GM12878 (cell line): ENCODE measurements around the gene C12orf43. TPM values are rescaled to one million over a fixed set of nuclear protein-coding genes. Genes with fewer than 3 reads are reported as not detected.

Experiments
- ATAC-seq: fragments of 200-7000 bp; cut with Tn5 transposase; 3 replicates; pipeline ENCODE4 v1.9.1; 2020; ENCODE audit warnings: mild to moderate bottlenecking, moderate library complexity
- BruUV-seq: library from RNA; stranded (reverse); fragments of 400-500 nt; replicated peaks from 2 replicates; lab custom pipeline; 2021; lab: Mats Ljungman, UMichigan
- CTCF ChIA-PET: fragments of 300-600 bp; sonication (Branson Sonifier 250); formaldehyde crosslinking; extraction: SDS; loops from one replicate; lab custom pipeline; 2021; ENCODE audit warnings: inconsistent platforms; lab: Yijun Ruan, JAX
- POLR2A ChIA-PET: fragments of 350-600 bp; formaldehyde crosslinking; extraction: SDS; loops from one replicate; lab custom pipeline; 2021; ENCODE audit warnings: inconsistent platforms; lab: Charles Lee
- RAD21 ChIA-PET: fragments of 300-600 bp; sonication (Branson Sonifier 250); formaldehyde crosslinking; loops from one replicate; lab custom pipeline; 2023; ENCODE audit warnings: antibody characterized with exemption; ENCODE audit not compliant: unreplicated experiment; lab: Charles Lee
- SMC1A ChIA-PET: fragments of 300-600 bp; sonication (Branson Sonifier 250); formaldehyde crosslinking; loops from one replicate; lab custom pipeline; 2023; ENCODE audit not compliant: unreplicated experiment, uncharacterized antibody; lab: Charles Lee
- DNase-seq: peaks from one replicate; pipeline ENCODE4 v3.0.0-alpha.2; 2011; ENCODE audit warnings: low read depth, low spot score
- FAIRE-seq: peaks from 3 replicates; lab custom pipeline; 2011; peaks lifted over from hg19 to GRCh38; lab: Jason Lieb, UNC
- H2AFZ ChIP-seq: 2 replicates; pipeline ENCODE4 v1.6.0; 2011; ENCODE audit warnings: low read depth, low read length, control low read depth; ENCODE audit not compliant: control insufficient read depth
- H3K27ac ChIP-seq: 2 replicates; pipeline ENCODE4 v1.5.1; 2011; ENCODE audit warnings: control low read depth; ENCODE audit not compliant: control insufficient read depth, insufficient read depth
- H3K27me3 ChIP-seq, 2 experiments: replicated peaks in 1 of 2; 2 replicates each; pipeline versions ENCODE4 v1.6.0 to v1.6.1; 2011; ENCODE audit warnings: low read length in 1 of 2; ENCODE audit not compliant: control insufficient read depth in 2 of 2, insufficient read depth in 2 of 2
- H3K36me3 ChIP-seq, 2 experiments: 2 replicates each; pipeline ENCODE4 v1.5.1; 2011; ENCODE audit warnings: low read length in 1 of 2; ENCODE audit not compliant: control insufficient read depth in 2 of 2, insufficient read depth in 2 of 2
- H3K4me1 ChIP-seq: 2 replicates; pipeline ENCODE4 v1.6.1; 2011; ENCODE audit warnings: mild to moderate bottlenecking, low read length, moderate library complexity, mixed read lengths; ENCODE audit not compliant: control insufficient read depth, insufficient read depth
- H3K4me2 ChIP-seq: 2 replicates; pipeline ENCODE4 v1.6.0; 2011; ENCODE audit warnings: control low read depth; ENCODE audit not compliant: control insufficient read depth, insufficient read depth
- H3K4me3 ChIP-seq: fragments of 200-600 bp; sonication (generic); 2 replicates; pipeline ENCODE4 v1.5.1; 2016
- H3K79me2 ChIP-seq: 2 replicates; pipeline ENCODE4 v1.6.0; 2011; ENCODE audit warnings: low read length; ENCODE audit not compliant: control insufficient read depth, insufficient read depth
- H3K9ac ChIP-seq: 2 replicates; pipeline ENCODE4 v1.8.0; 2011; ENCODE audit warnings: low read length, control low read depth, mixed read lengths; ENCODE audit not compliant: control insufficient read depth, insufficient read depth
- H3K9me3 ChIP-seq: replicated peaks from 3 replicates; pipeline ENCODE4 v1.5.1; 2011; ENCODE audit warnings: mild to moderate bottlenecking, low read length; ENCODE audit not compliant: control insufficient read depth, insufficient read depth
- H4K20me1 ChIP-seq: 2 replicates; pipeline ENCODE4 v1.6.0; 2011; ENCODE audit not compliant: control insufficient read depth, insufficient read depth
- BCL11A ChIP-seq: IDR thresholded peaks from 2 replicates; pipeline ENCODE4 v1.6.1; 2011; ENCODE audit warnings: low read depth, low read length
- CBFB ChIP-seq: IDR thresholded peaks from 2 replicates; pipeline ENCODE4 v1.6.1; 2016; ENCODE audit warnings: antibody characterized with exemption, low read depth
- CREB1 ChIP-seq: IDR thresholded peaks from 2 replicates; pipeline ENCODE4 v1.6.1; 2012; ENCODE audit warnings: low read depth, mild to moderate bottlenecking, inconsistent platforms
- E2F4 ChIP-seq: IDR thresholded peaks from 2 replicates; pipeline ENCODE4 v1.6.1; 2012; ENCODE audit warnings: low read depth, low read length, improper control_type of control experiment
- EGR1 ChIP-seq, 2 experiments: IDR thresholded peaks; 1 replicate in 1 of 2; 2 replicates in 1 of 2; pipeline ENCODE4 v1.6.1; 2011 to 2012; ENCODE audit warnings: low read depth in 2 of 2, low read length in 2 of 2, borderline replicate concordance in 1 of 2, mild to moderate bottlenecking in 1 of 2, moderate library complexity in 1 of 2
- FOXK2 ChIP-seq: fragments of 450-650 bp; IDR thresholded peaks from 2 replicates; pipeline ENCODE4 v1.6.1; 2017; ENCODE audit warnings: mild to moderate bottlenecking, moderate library complexity
- HDAC6 ChIP-seq: fragments of 200-600 bp; sonication (generic); IDR thresholded peaks from one replicate; pipeline ENCODE4 v1.8.0; 2017; ENCODE audit warnings: antibody characterized with exemption; ENCODE audit not compliant: unreplicated experiment
- JUNB ChIP-seq: IDR thresholded peaks from 2 replicates; pipeline ENCODE4 v1.6.1; 2016; ENCODE audit warnings: antibody characterized with exemption, mild to moderate bottlenecking
- MAX ChIP-seq: IDR thresholded peaks from 2 replicates; pipeline ENCODE4 v1.6.1; 2012; ENCODE audit warnings: low read depth, low read length, improper control_type of control experiment
- NR2C2 ChIP-seq: IDR thresholded peaks from 2 replicates; pipeline ENCODE4 v1.6.1; 2011; ENCODE audit warnings: borderline replicate concordance, low read depth; ENCODE audit not compliant: control insufficient read depth, insufficient read length
- NR2F1 ChIP-seq: fragments of 450-650 bp; conservative IDR thresholded peaks from 2 replicates; pipeline ENCODE4 v1.6.1; 2017; ENCODE audit warnings: mild to moderate bottlenecking
- NRF1 ChIP-seq: conservative IDR thresholded peaks from 2 replicates; pipeline ENCODE4 v1.6.1; 2011; ENCODE audit warnings: mild to moderate bottlenecking, low read depth, low read length, improper control_type of control experiment
- PML ChIP-seq: IDR thresholded peaks from 2 replicates; pipeline ENCODE4 v1.6.1; 2012; ENCODE audit warnings: low read length, inconsistent platforms
- POLR2A ChIP-seq: IDR thresholded peaks from 2 replicates; pipeline ENCODE4 v1.6.1; 2011; ENCODE audit warnings: low read depth, mild to moderate bottlenecking, low read length
- RBBP5 ChIP-seq: fragments of 200-600 bp; sonication (generic); conservative IDR thresholded peaks from 2 replicates; pipeline ENCODE4 v1.6.1; 2016
- RELA ChIP-seq: fragments of 450-650 bp; IDR thresholded peaks from 2 replicates; pipeline ENCODE4 v1.8.0; 2014; ENCODE audit warnings: borderline replicate concordance; ENCODE audit not compliant: partially characterized antibody
- SMAD1 ChIP-seq: fragments of 450-650 bp; IDR thresholded peaks from 2 replicates; pipeline ENCODE4 v1.6.1; 2018; ENCODE audit warnings: mild to moderate bottlenecking, low read depth; ENCODE audit not compliant: partially characterized antibody
- WGBS: methylation state at CpG from one replicate; pipeline ENCODE4 v1.1.6; 2016; ENCODE audit warnings: low lambda C conversion rate; ENCODE audit not compliant: insufficient replicate concordance, insufficient coverage; ENCODE audit errors: missing lambda C conversion rate; 5-methylcytosine and 5-hydroxymethylcytosine counted together
- in situ Hi-C: fragments of 300-500 bp; cut with MboI; formaldehyde crosslinking; loops from 9 replicates; pipeline ENCODE4 v1.14.3; 2018; ENCODE audit warnings: mixed read lengths
- intact Hi-C: fragments of 100-400 bp; cut with micrococcal nuclease; formaldehyde crosslinking; loops from one replicate; pipeline ENCODE4 v1.14.2; 2022; ENCODE audit not compliant: unreplicated experiment
- polyA plus RNA-seq, 11 experiments: library from polyadenylated mRNA; depleted of rRNA in 4 of 11; unstranded in 6 of 11; stranded (reverse) in 5 of 11; fragments of >200 nt; fragmentation: Nextera tagmentation in 4 of 11; fragmentation: Illumina TruSeq in 1 of 11; extraction: Ambion mirVana in 4 of 11; extraction: Trizol in 1 of 11; gene quantifications; 1 replicate in 1 of 11; 2 replicates in 10 of 11; pipeline versions ENCODE4 v1.2.1 to v1.2.3, GENCODE V29; 2011 to 2016; ENCODE audit warnings: inconsistent platforms in 2 of 11, missing spikeins in 2 of 11, low read depth in 1 of 11
- total RNA-seq, 4 experiments: library from RNA; depleted of rRNA in 3 of 4; stranded (reverse); fragments of >200 nt in 3 of 4; fragmentation: Illumina TruSeq in 1 of 4; extraction: Trizol in 1 of 4; gene quantifications; 2 replicates each; pipeline versions ENCODE4 v1.2.1 to v1.2.3, GENCODE V29; 2013 to 2021
- TF ChIP-seq, protein P1 (sequence below): fragments of 450-650 bp; IDR thresholded peaks from 2 replicates; pipeline ENCODE4 v1.6.1; 2014; ENCODE audit warnings: mild to moderate bottlenecking
- TF ChIP-seq, protein P2 (sequence below): IDR thresholded peaks from 2 replicates; pipeline ENCODE4 v1.6.1; 2011; ENCODE audit warnings: mild to moderate bottlenecking, low read depth, low read length, moderate library complexity; ENCODE audit not compliant: insufficient replicate concordance

C12orf43 gene
- total and polyA plus RNA-seq, 10 of the 15 experiments (the other 5 are each of a cell fraction or from before 2014, with no cell fraction given), result 7.5 to 30.8 (median 21.3) TPM

- no peak for TF ChIP-seq E2F4
- no peak for TF ChIP-seq MAX
- no peak for TF ChIP-seq PML
Observed at GRCh38 chr12:121036810-121037326, 20.6 kb upstream of the C12orf43 start (continued).

- Histone ChIP-seq H3K9me3 (no peaks in the 10 kb centered on the region; the same call in 2 of the 3 replicates), H3K27ac (no peak overlapping the region), H3K27me3 (no peaks in the 10 kb centered on the region), H2AFZ (no peak overlapping the region), H3K4me1 (peaks cover 16% of the 10 kb centered on the region), H3K4me3 (no peak overlapping the region), H3K36me3 (no peaks in the 10 kb centered on the region), H3K79me2 (peaks cover 2% of the 10 kb centered on the region), H3K9ac (no peak overlapping the region), H4K20me1 (no peaks in the 10 kb centered on the region), H3K4me2 (no peak overlapping the region)
- DNase-seq (no peak), FAIRE-seq (no peak), ATAC-seq (no peak)
- TF ChIP-seq NR2F1 (no peak), BCL11A (no peak), JUNB (no peak), RBBP5 (no peak), CREB1 (no peak), NR2C2 (no peak), EGR1 (IDR thresholded peaks at IDR 0.05; ENCODE audit: borderline replicate concordance in 1 of 2, low read depth in 2 of 2, low read length in 2 of 2) (no peak), HDAC6 (no peak), NRF1 (no peak), SMAD1 (no peak), POLR2A (no peak), FOXK2 (no peak), CBFB (no peak), RELA (no peak)
- TF ChIP-seq, protein P1, sequence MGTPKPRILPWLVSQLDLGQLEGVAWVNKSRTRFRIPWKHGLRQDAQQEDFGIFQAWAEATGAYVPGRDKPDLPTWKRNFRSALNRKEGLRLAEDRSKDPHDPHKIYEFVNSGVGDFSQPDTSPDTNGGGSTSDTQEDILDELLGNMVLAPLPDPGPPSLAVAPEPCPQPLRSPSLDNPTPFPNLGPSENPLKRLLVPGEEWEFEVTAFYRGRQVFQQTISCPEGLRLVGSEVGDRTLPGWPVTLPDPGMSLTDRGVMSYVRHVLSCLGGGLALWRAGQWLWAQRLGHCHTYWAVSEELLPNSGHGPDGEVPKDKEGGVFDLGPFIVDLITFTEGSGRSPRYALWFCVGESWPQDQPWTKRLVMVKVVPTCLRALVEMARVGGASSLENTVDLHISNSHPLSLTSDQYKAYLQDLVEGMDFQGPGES, result no peak
- TF ChIP-seq, protein P2, sequence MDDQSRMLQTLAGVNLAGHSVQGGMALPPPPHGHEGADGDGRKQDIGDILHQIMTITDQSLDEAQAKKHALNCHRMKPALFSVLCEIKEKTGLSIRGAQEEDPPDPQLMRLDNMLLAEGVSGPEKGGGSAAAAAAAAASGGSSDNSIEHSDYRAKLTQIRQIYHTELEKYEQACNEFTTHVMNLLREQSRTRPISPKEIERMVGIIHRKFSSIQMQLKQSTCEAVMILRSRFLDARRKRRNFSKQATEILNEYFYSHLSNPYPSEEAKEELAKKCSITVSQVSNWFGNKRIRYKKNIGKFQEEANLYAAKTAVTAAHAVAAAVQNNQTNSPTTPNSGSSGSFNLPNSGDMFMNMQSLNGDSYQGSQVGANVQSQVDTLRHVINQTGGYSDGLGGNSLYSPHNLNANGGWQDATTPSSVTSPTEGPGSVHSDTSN, result no peak
- WGBS, result 78% methylated on average over 9 of the region's 9 CpGs
- ChIA-PET SMC1A (interaction anchor here (0.8 to 1.0 kb wide), 2 partner anchors 23 to 80 kb away, joined by 3 read pairs; no protein-coding TSS in a partner anchor), POLR2A (interaction anchor here (0.5 to 1.1 kb wide), 2 partner anchors 16 to 158 kb away, joined by 3 to 5 read pairs; no protein-coding TSS in a partner anchor), RAD21 (interaction anchor here (1.7 kb wide), 1 partner anchor 25 kb away, joined by 5 read pairs; no protein-coding TSS in a partner anchor), CTCF (interaction anchor here (0.7 to 2.7 kb wide), 5 partner anchors 25 to 452 kb away, joined by 3 to 8 read pairs (median 3); no protein-coding TSS in a partner anchor)
- in situ Hi-C loops (no loop called here), intact Hi-C loops (no loop called here)
- no TSS peak for BruUV-seq
Observed at GRCh38 chr12:121034616-121035305, 18.5 kb upstream of the C12orf43 start.
